ENCODE results near the gene GLO1.
A peak's percentile ranks its signal among the peaks of the same experiment; 100 is the strongest.

Gene GLO1

GRCh38 chr6:38702558-38703397 is at the start of gene GLO1:
GLO1 (minus strand) TSS chr6:38703145; CDS start chr6:38703054, 91 bp downstream.
- DNase-seq (ENCODE audit: low read depth in 2 of 2): peak; percentile 94 to 95

- no peak for DNase-seq (ENCODE audit: low read depth in 2 of 2)
Observed at GRCh38 chr6:38750968-38751615, 48.1 kb upstream of the GLO1 start.

GRCh38 chr6:38749473-38749872 is 46.5 kb upstream of the GLO1 start:
- no peak for DNase-seq (ENCODE audit: low read depth in 2 of 2)

- DNase-seq (ENCODE audit: low read depth in 2 of 2): no peak
Observed at GRCh38 chr6:38739532-38739931, 36.6 kb upstream of the GLO1 start.

GRCh38 chr6:38738261-38738660 is 35.3 kb upstream of the GLO1 start:
- DNase-seq (ENCODE audit: low read depth in 2 of 2): no peak

GRCh38 chr6:38736951-38737350 is 34.0 kb upstream of the GLO1 start:
- no peak for DNase-seq (ENCODE audit: low read depth in 2 of 2)

- DNase-seq (ENCODE audit: low read depth in 2 of 2): no peak
Observed at GRCh38 chr6:38730140-38730862, 27.4 kb upstream of the GLO1 start.

GRCh38 chr6:38728203-38728602 is 25.3 kb upstream of the GLO1 start:
- DNase-seq (ENCODE audit: low read depth in 2 of 2): no peak

GRCh38 chr6:38725414-38726183 is 22.7 kb upstream of the GLO1 start:
- no peak for DNase-seq (ENCODE audit: low read depth in 2 of 2)

GRCh38 chr6:38724343-38724742 is 21.4 kb upstream of the GLO1 start:
- no peak for DNase-seq (ENCODE audit: low read depth in 2 of 2)

- DNase-seq (ENCODE audit: low read depth in 2 of 2): no peak
Observed at GRCh38 chr6:38723783-38724182, 20.8 kb upstream of the GLO1 start.

- DNase-seq (ENCODE audit: low read depth in 2 of 2): no peak
Observed at GRCh38 chr6:38722727-38723334, 19.9 kb upstream of the GLO1 start.

- no peak for DNase-seq (ENCODE audit: low read depth in 2 of 2)
Observed at GRCh38 chr6:38722038-38722437, 19.1 kb upstream of the GLO1 start.

- DNase-seq (ENCODE audit: low read depth in 2 of 2): no peak
Observed at GRCh38 chr6:38720295-38720694, 17.4 kb upstream of the GLO1 start.

GRCh38 chr6:38719358-38719757 is 16.4 kb upstream of the GLO1 start:
- DNase-seq (ENCODE audit: low read depth in 2 of 2): no peak

GRCh38 chr6:38716825-38717224 is 13.9 kb upstream of the GLO1 start:
- DNase-seq (ENCODE audit: low read depth in 2 of 2): no peak

- no peak for DNase-seq (ENCODE audit: low read depth in 2 of 2)
Observed at GRCh38 chr6:38715016-38715689, 12.2 kb upstream of the GLO1 start, which contains the start of gene DNAH8. DNAH8 (plus strand) TSS chr6:38715311; CDS start chr6:38722810, 7,499 bp downstream.

GRCh38 chr6:38714239-38715015 is 11.5 kb upstream of the GLO1 start:
- DNase-seq (ENCODE audit: low read depth in 2 of 2): no peak

- no peak for DNase-seq (ENCODE audit: low read depth in 2 of 2)
Observed at GRCh38 chr6:38713812-38714211, 10.9 kb upstream of the GLO1 start.

- DNase-seq (ENCODE audit: low read depth in 2 of 2): no peak
Observed at GRCh38 chr6:38708496-38708895, 5.6 kb upstream of the GLO1 start.

Measured in fibroblast of skin of left biceps (primary cell).